ENCODE data around the gene TDRKH.
"Not testable (repeated sequence)": the region's sequence is repeated elsewhere in the genome, so short reads cannot be mapped to it uniquely, and the experiment has no call there.

The TDRKH gene

GRCh38 chr1:151760597-151761385 lies 29.5 kb downstream of the TDRKH start:
- DNase-seq, result no peak

- DNase-seq, result no peak
These were observed 31.1 kb downstream of the TDRKH start for GRCh38 chr1:151759241-151759640.

- DNase-seq, result no peak
These were observed 34.0 kb downstream of the TDRKH start for GRCh38 chr1:151756291-151756690.

- DNase-seq, result no peak
These were observed 48.8 kb downstream of the TDRKH start for GRCh38 chr1:151741516-151741915.

GRCh38 chr1:151739590-151740355 lies 50.5 kb downstream of the TDRKH start:
- DNase-seq, result no peak

GRCh38 chr1:151737479-151737878 lies 52.8 kb downstream of the TDRKH start:
- no peak for DNase-seq

GRCh38 chr1:151737026-151737425 lies 53.3 kb downstream of the TDRKH start:
- no peak for DNase-seq

- not testable (repeated sequence) for DNase-seq
These were observed 56.3 kb downstream of the TDRKH start for GRCh38 chr1:151733995-151734394.

GRCh38 chr1:151733126-151733525 lies 57.2 kb downstream of the TDRKH start:
- DNase-seq, result no peak

- DNase-seq, result no peak
These were observed 60.4 kb downstream of the TDRKH start for GRCh38 chr1:151729966-151730291.

GRCh38 chr1:151729157-151729965 lies 60.9 kb downstream of the TDRKH start:
- DNase-seq, result no peak

- DNase-seq, result no peak
These were observed 61.9 kb downstream of the TDRKH start for GRCh38 chr1:151728151-151729054.

GRCh38 chr1:151723726-151724370 lies 66.5 kb downstream of the TDRKH start:
- no peak for DNase-seq

Measured in stimulated activated naive CD4-positive, alpha-beta T cell (primary cell).